Activated T-helper 1 cell treated with anti-CD3 and anti-CD28 coated beads, Interleukin-12 subunit alpha, Interleukin-12 subunit beta, Interleukin-2, Interleukin-4 antibody, amounts not matched to agents 30 ng/mL and 10 ng/mL and 1 ng/mL, durations not matched to agents 14 hours and 24 hours and 36 hours (primary cell): ENCODE measurements around the gene CIZ1. TPM values are rescaled to one million over a fixed set of nuclear protein-coding genes. Genes with fewer than 3 reads are reported as not detected.

Experiments
- DNase-seq: peaks from one replicate; pipeline ENCODE4 v3.0.0; 2021; ENCODE audit warnings: low spot score
- H3K27ac Mint-ChIP-seq: one replicate; pipeline ENCODE4 v1.8.0; 2021; ENCODE audit warnings: mild to moderate bottlenecking, mixed read lengths
- H3K27me3 Mint-ChIP-seq: one replicate; pipeline ENCODE4 v1.8.0; 2022; ENCODE audit warnings: mild to moderate bottlenecking, moderate library complexity, mixed read lengths; ENCODE audit not compliant: insufficient read depth
- H3K36me3 Mint-ChIP-seq: one replicate; pipeline ENCODE4 v1.8.0; 2021; ENCODE audit warnings: low read depth, mixed read lengths
- H3K4me1 Mint-ChIP-seq: one replicate; pipeline ENCODE4 v1.8.0; 2021; ENCODE audit warnings: low read depth, mixed read lengths
- H3K4me3 Mint-ChIP-seq: one replicate; pipeline ENCODE4 v1.8.0; 2021; ENCODE audit warnings: mild to moderate bottlenecking, moderate library complexity, mixed read lengths
- H3K9me3 Mint-ChIP-seq: one replicate; pipeline ENCODE4 v1.8.0; 2021; ENCODE audit warnings: mixed read lengths
- intact Hi-C: fragments of 100-400 bp; cut with micrococcal nuclease; formaldehyde crosslinking; loops from one replicate; pipeline ENCODE4 v1.15.1; 2024
- total RNA-seq: library from RNA; stranded (reverse); gene quantifications from 2 replicates; pipeline ENCODE4 v1.2.3, GENCODE V29; 2022

The CIZ1 gene
- total RNA-seq, 1 donor from 2014 or later, result 158 TPM

GRCh38 chr9:128116104-128117083, 75.0 kb downstream of the CIZ1 start:
- intact Hi-C loops, result loop anchor here (1.0 to 5.0 kb wide), 4 partner anchors 12 to 173 kb away; no protein-coding TSS in a partner anchor
- Mint-ChIP-seq H3K9me3 (no peaks in the 10 kb centered on the region), H3K27me3 (no peaks in the 10 kb centered on the region), H3K36me3 (peaks cover 9% of the 10 kb centered on the region), H3K4me3 (no peak overlapping the region), H3K27ac (peak overlapping the region; percentile 23), H3K4me1 (peaks cover 12% of the 10 kb centered on the region)
- no peak for DNase-seq

Other genes with a start within 250 kb of the CIZ1 start
- 39.8 and 43.4 TPM in 2 replicates for gene EEIG1, start 210.6 kb downstream of the CIZ1 start, total RNA-seq
- gene NAIF1, start 124.3 kb downstream of the CIZ1 start, total RNA-seq, result 11.5 and 12.2 TPM in 2 replicates
- gene SLC25A25, start 123.3 kb downstream of the CIZ1 start, total RNA-seq, result 13.4 and 13.5 TPM in 2 replicates
- 87.7 and 89.2 TPM in 2 replicates for gene PTGES2, start 63.8 kb downstream of the CIZ1 start, total RNA-seq
- gene LCN2, start 42.1 kb downstream of the CIZ1 start, total RNA-seq, result not detected in 2 replicates
- gene BBLN, start 31.3 kb downstream of the CIZ1 start, total RNA-seq, result 97.3 and 106 TPM in 2 replicates
- 1.4 and 1.8 TPM in 2 replicates for gene DNM1, start 11.8 kb upstream of the CIZ1 start, total RNA-seq
- 52.3 and 53.0 TPM in 2 replicates for gene GOLGA2, start 84.4 kb upstream of the CIZ1 start, total RNA-seq
- gene SWI5, start 84.7 kb upstream of the CIZ1 start, total RNA-seq, result 10.4 and 13.3 TPM in 2 replicates
- gene TRUB2, start 130.9 kb upstream of the CIZ1 start, total RNA-seq, result 41.8 and 44.0 TPM in 2 replicates
- 59.0 and 59.5 TPM in 2 replicates for gene COQ4, start 131.3 kb upstream of the CIZ1 start, total RNA-seq
- gene SLC27A4, start 149.0 kb upstream of the CIZ1 start, total RNA-seq, result 41.8 and 43.2 TPM in 2 replicates
- gene URM1, start 179.8 kb upstream of the CIZ1 start, total RNA-seq, result 81.6 and 82.6 TPM in 2 replicates
- 0.86 and 1.6 TPM in 2 replicates for gene CERCAM, start 229.3 kb upstream of the CIZ1 start, total RNA-seq